ENCODE results near the gene SLC34A1. TPM values are rescaled to one million over a fixed set of nuclear protein-coding genes. Genes with fewer than 3 reads are reported as not detected.
"Not testable (repeated sequence)": the region's sequence is repeated elsewhere in the genome, so short reads cannot be mapped to it uniquely, and the experiment has no call there.

The SLC34A1 gene
- total RNA-seq, 1 donor: not detected

DNA sequence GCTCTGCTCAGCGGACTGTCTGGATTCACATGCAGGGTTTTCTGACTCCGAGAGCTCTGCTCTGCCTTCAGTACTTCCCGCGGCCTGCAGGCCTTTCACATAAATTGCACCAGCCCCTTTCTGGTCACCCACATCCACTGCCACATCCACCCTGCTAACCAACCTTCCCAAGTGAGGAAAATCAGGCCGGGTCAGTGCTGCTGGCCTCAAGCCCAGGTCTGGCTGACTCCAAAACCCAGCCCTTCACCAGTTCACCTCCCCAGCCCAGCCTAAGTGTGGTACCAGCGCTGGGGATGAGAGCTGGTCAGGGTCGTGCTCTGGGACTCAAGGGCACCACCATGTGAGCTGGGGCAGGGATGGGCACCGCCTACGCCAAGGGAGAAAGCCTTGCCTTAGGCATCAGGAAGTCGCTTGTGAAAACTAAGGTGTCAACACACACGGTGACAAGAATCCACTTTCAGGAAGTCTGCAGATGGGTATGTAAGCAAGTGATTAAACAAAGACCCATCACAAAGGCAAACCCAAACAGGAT lies 45.1 kb upstream of the SLC34A1 start:
- TF ChIP-seq, protein P1, sequence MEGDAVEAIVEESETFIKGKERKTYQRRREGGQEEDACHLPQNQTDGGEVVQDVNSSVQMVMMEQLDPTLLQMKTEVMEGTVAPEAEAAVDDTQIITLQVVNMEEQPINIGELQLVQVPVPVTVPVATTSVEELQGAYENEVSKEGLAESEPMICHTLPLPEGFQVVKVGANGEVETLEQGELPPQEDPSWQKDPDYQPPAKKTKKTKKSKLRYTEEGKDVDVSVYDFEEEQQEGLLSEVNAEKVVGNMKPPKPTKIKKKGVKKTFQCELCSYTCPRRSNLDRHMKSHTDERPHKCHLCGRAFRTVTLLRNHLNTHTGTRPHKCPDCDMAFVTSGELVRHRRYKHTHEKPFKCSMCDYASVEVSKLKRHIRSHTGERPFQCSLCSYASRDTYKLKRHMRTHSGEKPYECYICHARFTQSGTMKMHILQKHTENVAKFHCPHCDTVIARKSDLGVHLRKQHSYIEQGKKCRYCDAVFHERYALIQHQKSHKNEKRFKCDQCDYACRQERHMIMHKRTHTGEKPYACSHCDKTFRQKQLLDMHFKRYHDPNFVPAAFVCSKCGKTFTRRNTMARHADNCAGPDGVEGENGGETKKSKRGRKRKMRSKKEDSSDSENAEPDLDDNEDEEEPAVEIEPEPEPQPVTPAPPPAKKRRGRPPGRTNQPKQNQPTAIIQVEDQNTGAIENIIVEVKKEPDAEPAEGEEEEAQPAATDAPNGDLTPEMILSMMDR (IDR thresholded peaks at IDR 0.05; ENCODE audit: insufficient read depth, low read length): no peak
- no peak overlapping the region for H3K4me3 ChIP-seq (ENCODE audit: low read depth, low read length)
- no peak for DNase-seq (ENCODE audit: low read depth)

DNA sequence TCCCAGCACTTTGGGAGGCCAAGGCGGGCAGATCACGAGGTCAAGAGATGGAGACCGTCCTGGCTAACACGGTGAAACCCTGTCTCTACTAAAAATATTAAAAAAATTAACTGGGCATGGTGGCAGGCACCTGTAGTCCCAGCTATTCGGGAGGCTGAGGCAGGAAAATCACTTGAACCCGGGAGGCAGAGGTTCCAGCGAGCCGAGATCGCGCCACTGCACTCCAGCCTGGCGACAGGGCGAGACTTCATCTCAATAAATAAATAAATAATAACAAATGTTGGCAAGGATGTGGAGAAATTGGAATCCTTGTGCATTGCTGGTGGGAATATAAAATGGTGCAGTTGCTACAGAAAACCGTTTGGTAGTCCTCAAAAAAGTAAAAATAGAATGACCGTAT lies 41.2 kb upstream of the SLC34A1 start:
- not testable (repeated sequence) for DNase-seq (ENCODE audit: low read depth)

DNA sequence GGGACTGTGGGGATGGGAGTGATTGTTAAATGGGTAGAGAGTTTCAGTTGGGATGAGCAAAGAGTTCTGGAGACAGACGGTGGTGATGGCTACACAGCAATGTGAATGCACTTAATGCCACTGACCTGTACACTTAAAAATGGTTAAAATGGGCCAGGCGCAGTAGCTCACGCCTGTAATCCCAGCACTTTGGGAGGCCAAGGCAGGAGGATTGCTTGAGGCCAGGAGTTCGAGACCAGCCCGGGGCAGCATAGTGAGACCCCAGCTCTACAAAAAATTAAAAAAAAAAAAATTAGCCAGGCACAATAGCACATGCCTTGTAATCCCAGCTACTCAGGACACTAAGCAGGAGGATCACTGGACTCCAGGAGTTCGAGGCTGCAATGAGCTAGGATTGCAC lies 40.5 kb upstream of the SLC34A1 start:
- no peak overlapping the region for H3K4me3 ChIP-seq (ENCODE audit: low read depth, low read length)
- no peak for DNase-seq (ENCODE audit: low read depth)
- TF ChIP-seq, protein P1 (IDR thresholded peaks at IDR 0.05; ENCODE audit: insufficient read depth, low read length): no peak

More for the DNA sequence above, 41.2 kb upstream of the SLC34A1 start:
- H3K4me3 ChIP-seq (ENCODE audit: low read depth, low read length): not testable (repeated sequence)

DNA sequence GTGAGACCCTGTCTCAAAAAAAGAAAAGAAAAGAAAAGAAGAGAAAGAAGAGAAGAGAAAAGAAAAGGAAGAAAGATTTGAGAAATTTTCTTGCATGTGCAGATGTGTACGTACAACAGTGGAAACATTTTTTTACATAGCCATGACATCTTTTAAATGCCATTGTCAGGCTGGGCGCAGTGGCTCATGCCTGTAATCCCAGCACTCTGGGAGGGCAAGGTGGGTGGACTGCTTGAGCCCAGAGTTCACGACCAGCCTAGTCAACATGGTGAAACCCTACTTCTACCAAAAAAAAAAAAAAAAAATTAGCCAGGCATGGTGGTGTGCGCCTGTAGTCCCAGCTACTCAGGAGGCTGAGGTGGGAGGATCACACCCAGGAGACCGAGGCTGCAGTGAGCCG lies 39.3 kb upstream of the SLC34A1 start:
- no peak overlapping the region for H3K4me3 ChIP-seq (ENCODE audit: low read depth, low read length)
- TF ChIP-seq, protein P1 (IDR thresholded peaks at IDR 0.05; ENCODE audit: insufficient read depth, low read length): no peak
- no peak for DNase-seq (ENCODE audit: low read depth)

DNA sequence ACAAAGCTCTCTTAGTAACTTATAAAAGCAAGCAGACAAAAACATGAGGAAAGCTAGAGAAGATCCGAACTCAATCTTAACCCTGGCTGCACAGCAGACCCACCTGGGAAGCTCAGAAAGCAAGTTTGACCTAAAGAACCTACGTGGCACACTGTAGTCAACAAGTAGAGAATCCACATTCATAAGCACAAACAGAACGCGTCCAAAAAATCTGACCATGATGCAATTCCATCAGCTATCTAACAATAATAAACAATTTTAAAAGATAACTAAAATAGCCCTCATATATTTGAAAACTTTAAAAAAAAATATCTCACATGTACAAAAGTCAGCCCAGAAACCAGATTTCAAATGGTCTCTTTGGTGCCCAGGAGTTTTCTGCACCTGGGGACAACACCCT lies 37.4 kb upstream of the SLC34A1 start:
- H3K4me3 ChIP-seq (ENCODE audit: low read depth, low read length): no peak overlapping the region
- DNase-seq (ENCODE audit: low read depth): no peak
- TF ChIP-seq, protein P1 (IDR thresholded peaks at IDR 0.05; ENCODE audit: insufficient read depth, low read length): no peak

DNA sequence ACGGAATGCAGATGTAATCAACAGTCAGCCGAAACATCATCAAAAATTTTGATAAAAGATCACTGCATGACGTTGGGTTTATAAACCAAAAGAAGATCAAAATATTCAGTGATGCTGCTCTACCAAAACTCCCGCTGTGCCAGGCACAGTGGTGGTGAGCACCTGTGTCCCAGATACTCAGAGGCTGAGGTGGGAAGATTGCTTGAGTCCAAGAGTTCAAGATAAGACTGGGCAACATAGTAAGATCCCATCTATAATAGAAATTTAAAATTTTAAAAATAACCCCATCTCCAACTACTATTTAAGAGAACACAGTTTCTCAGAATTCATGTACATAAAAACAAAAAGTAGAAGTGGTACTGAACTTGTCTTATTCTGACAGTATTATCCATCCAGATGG lies 36.5 kb upstream of the SLC34A1 start:
- H3K4me3 ChIP-seq (ENCODE audit: low read depth, low read length): no peak overlapping the region
- TF ChIP-seq, protein P1 (IDR thresholded peaks at IDR 0.05; ENCODE audit: insufficient read depth, low read length): no peak
- DNase-seq (ENCODE audit: low read depth): no peak

DNA sequence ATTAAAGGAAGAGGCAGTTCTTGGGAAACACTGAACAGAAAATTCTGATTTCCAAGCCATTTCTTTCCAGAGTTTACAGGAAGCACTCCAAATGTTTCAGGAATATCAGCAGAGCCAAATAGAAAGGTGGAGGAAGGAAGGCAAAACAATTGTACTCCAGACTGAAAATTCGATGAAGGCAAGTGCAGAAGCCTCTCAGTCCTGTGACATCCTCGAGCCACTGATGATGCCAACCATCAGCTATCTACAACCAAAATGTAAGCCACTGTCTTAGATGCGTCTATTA lies 34.9 kb upstream of the SLC34A1 start:
- H3K4me3 ChIP-seq (ENCODE audit: low read depth, low read length): no peak overlapping the region
- no peak for DNase-seq (ENCODE audit: low read depth)
- TF ChIP-seq, protein P1 (IDR thresholded peaks at IDR 0.05; ENCODE audit: insufficient read depth, low read length): no peak
